Vagina (tissue), 2 donors: Measurements from ENCODE around the gene RNF115. TPM values are rescaled to one million over a fixed set of nuclear protein-coding genes. Genes with fewer than 3 reads are reported as not detected.
A peak's percentile ranks its signal among the peaks of the same experiment; 100 is the strongest.
"Not testable (repeated sequence)": the region's sequence is repeated elsewhere in the genome, so short reads cannot be mapped to it uniquely, and the experiment has no call there.

Experiments
- DNase-seq, 2 donors: peaks; one replicate each; pipeline ENCODE4 v3.0.0-alpha.2; 2017; ENCODE audit errors: extremely low spot score in 2 of 2
- H3K27ac ChIP-seq: fragments of 200-600 bp; sonication (generic); one replicate; pipeline ENCODE4 v1.5.1; 2019
- H3K27me3 ChIP-seq: fragments of 200-600 bp; sonication (generic); one replicate; pipeline ENCODE4 v1.5.1; 2019
- H3K36me3 ChIP-seq, 2 donors: fragments of 200-600 bp; sonication (generic); one replicate each; pipeline ENCODE4 v1.5.1; 2017 to 2019
- H3K4me1 ChIP-seq: fragments of 200-600 bp; sonication (generic); one replicate; pipeline ENCODE4 v1.5.1; 2019
- H3K4me3 ChIP-seq, 2 donors: fragments of 200-600 bp; sonication (generic); 1 replicate in 1 of 2; 2 replicates in 1 of 2; pipeline ENCODE4 v1.5.1; 2016 to 2019
- H3K9me3 ChIP-seq: fragments of 200-600 bp; sonication (generic); one replicate; pipeline ENCODE4 v1.5.1; 2019
- CTCF ChIP-seq, 3 experiments: fragments of 450-650 bp in 2 of 3; fragments of 200-600 bp in 1 of 3; sonication (generic) in 1 of 3; IDR thresholded peaks; one replicate each; pipeline ENCODE4 v1.5.1; 2017 to 2019; ENCODE audit warnings: antibody characterized with exemption in 3 of 3, mild to moderate bottlenecking in 2 of 3, moderate library complexity in 2 of 3
- POLR2A ChIP-seq, 2 donors: fragments of 450-650 bp; IDR thresholded peaks; one replicate each; pipeline ENCODE4 v1.6.1; 2017; ENCODE audit warnings: antibody characterized with exemption in 2 of 2, mild to moderate bottlenecking in 2 of 2, moderate library complexity in 2 of 2
- POLR2AphosphoS5 ChIP-seq, 2 donors: sonication (generic); formaldehyde crosslinking; IDR thresholded peaks; one replicate each; pipeline ENCODE4 v1.9.0; 2017; ENCODE audit warnings: antibody characterized with exemption in 2 of 2, mild to moderate bottlenecking in 2 of 2, low read depth in 1 of 2; ENCODE audit not compliant: insufficient read depth in 1 of 2
- intact Hi-C: fragments of 100-400 bp; cut with DNase I; formaldehyde crosslinking; loops from one replicate; pipeline ENCODE4 v1.15.1; 2023
- total RNA-seq: library from RNA; depleted of rRNA; stranded (reverse); fragments of >200 nt; gene quantifications from one replicate; pipeline ENCODE4 v1.2.3, GENCODE V29; 2016

The RNF115 gene
- total RNA-seq, 1 donor from 2014 or later = 16.2 TPM

GRCh38 chr1:145827966-145828365 is 4.1 kb upstream of the RNF115 start:
- no peak overlapping the region for H3K27ac ChIP-seq
- intact Hi-C loops = no loop called here
- H3K36me3 ChIP-seq = peaks cover 7 to 64% of the 10 kb centered on the region in 2 donors
- DNase-seq = no peak
- H3K4me3 ChIP-seq = no peak overlapping the region
- peaks cover 19% of the 10 kb centered on the region for H3K4me1 ChIP-seq
- no peaks in the 10 kb centered on the region for H3K9me3 ChIP-seq
- no peaks in the 10 kb centered on the region for H3K27me3 ChIP-seq
- no peak for TF ChIP-seq POLR2A (IDR thresholded peaks at IDR 0.05)
- TF ChIP-seq POLR2AphosphoS5 (IDR thresholded peaks at IDR 0.05; ENCODE audit: insufficient read depth in 1 of 2, low read depth in 1 of 2) = no peak
- TF ChIP-seq CTCF (IDR thresholded peaks at IDR 0.05) = no peak

- Histone ChIP-seq H3K27me3 (no peaks in the 10 kb centered on the region), H3K4me1 (peaks cover 19% of the 10 kb centered on the region), H3K36me3 (peaks cover 7 to 49% of the 10 kb centered on the region in 2 donors), H3K27ac (no peak overlapping the region), H3K9me3 (no peaks in the 10 kb centered on the region), H3K4me3 (no peak overlapping the region)
- DNase-seq = no peak
- intact Hi-C loops = no loop called here
- TF ChIP-seq POLR2AphosphoS5 (IDR thresholded peaks at IDR 0.05; ENCODE audit: insufficient read depth in 1 of 2, low read depth in 1 of 2) = no peak
- no peak for TF ChIP-seq CTCF (IDR thresholded peaks at IDR 0.05)
- no peak for TF ChIP-seq POLR2A (IDR thresholded peaks at IDR 0.05)
Measured at GRCh38 chr1:145826030-145826429, 2.1 kb upstream of the RNF115 start.

- Histone ChIP-seq H3K27me3 (no peaks in the 10 kb centered on the region), H3K9me3 (no peaks in the 10 kb centered on the region), H3K4me3 (peak overlapping the region; percentile 54 to 78), H3K4me1 (peaks cover 19% of the 10 kb centered on the region), H3K27ac (peak overlapping the region; percentile 89), H3K36me3 (peaks cover 7 to 33% of the 10 kb centered on the region in 2 donors)
- intact Hi-C loops = no loop called here
- no peak for TF ChIP-seq POLR2A (IDR thresholded peaks at IDR 0.05)
- TF ChIP-seq POLR2AphosphoS5 (IDR thresholded peaks at IDR 0.05; ENCODE audit: insufficient read depth in 1 of 2, low read depth in 1 of 2) = no peak
- no peak for TF ChIP-seq CTCF (IDR thresholded peaks at IDR 0.05)
- no peak for DNase-seq
Measured at GRCh38 chr1:145824499-145824842, 576 bp upstream of the RNF115 start.

GRCh38 chr1:145822779-145823331 is 1.0 kb downstream of the RNF115 start:
- DNase-seq, intact Hi-C loops, H3K9me3 ChIP-seq, H3K27me3 ChIP-seq, H3K27ac ChIP-seq: not testable (repeated sequence)
- peak overlapping the region in 1 of 2 donors; percentile 54 for H3K4me3 ChIP-seq
- H3K4me1 ChIP-seq = peaks cover 19% of the 10 kb centered on the region
- peaks cover 7 to 17% of the 10 kb centered on the region in 2 donors for H3K36me3 ChIP-seq

- H3K9me3 ChIP-seq, intact Hi-C loops, H3K27ac ChIP-seq, H3K36me3 ChIP-seq, DNase-seq, H3K4me3 ChIP-seq, H3K27me3 ChIP-seq, H3K4me1 ChIP-seq: not testable (repeated sequence)
Measured at GRCh38 chr1:145818095-145818494, 5.8 kb downstream of the RNF115 start.

GRCh38 chr1:145812977-145813810 is 10.7 kb downstream of the RNF115 start:
- H3K36me3 ChIP-seq, intact Hi-C loops, H3K27ac ChIP-seq, H3K4me1 ChIP-seq, H3K9me3 ChIP-seq, DNase-seq, H3K4me3 ChIP-seq, H3K27me3 ChIP-seq: not testable (repeated sequence)
